HG03439 (cell line): ENCODE results near the gene MYO5B.
A peak's percentile ranks its signal among the peaks of the same experiment; 100 is the strongest.
"Not testable (repeated sequence)": the region's sequence is repeated elsewhere in the genome, so short reads cannot be mapped to it uniquely, and the experiment has no call there.

ENCODE experiments used
- ATAC-seq: cut with Tn5 transposase; IDR thresholded peaks from one replicate; pipeline ENCODE4 v1.9.1; 2021; ENCODE audit warnings: mild to moderate bottlenecking, moderate library complexity; ENCODE audit not compliant: unreplicated experiment

Gene MYO5B

GRCh38 chr18:50107468-50107977 lies 87.4 kb downstream of the MYO5B start:
- ATAC-seq = no peak

GRCh38 chr18:50105027-50105426 lies 89.9 kb downstream of the MYO5B start:
- no peak for ATAC-seq

GRCh38 chr18:50104421-50104820 lies 90.5 kb downstream of the MYO5B start:
- no peak for ATAC-seq

GRCh38 chr18:50099725-50100407 lies 95.1 kb downstream of the MYO5B start:
- ATAC-seq = peak; percentile 75

GRCh38 chr18:50097702-50098101 lies 97.2 kb downstream of the MYO5B start:
- no peak for ATAC-seq

GRCh38 chr18:50096766-50097435 lies 98.0 kb downstream of the MYO5B start:
- no peak for ATAC-seq

GRCh38 chr18:50094786-50095185 lies 100.2 kb downstream of the MYO5B start:
- not testable (repeated sequence) for ATAC-seq

- no peak for ATAC-seq
Observed at GRCh38 chr18:50094221-50094773, 100.7 kb downstream of the MYO5B start.

GRCh38 chr18:50093366-50094064 lies 101.4 kb downstream of the MYO5B start:
- no peak for ATAC-seq

- ATAC-seq = no peak
Observed at GRCh38 chr18:50092245-50092805, 102.6 kb downstream of the MYO5B start.

- ATAC-seq = no peak
Observed at GRCh38 chr18:50091509-50092244, 103.3 kb downstream of the MYO5B start.

GRCh38 chr18:50090370-50091312 lies 104.3 kb downstream of the MYO5B start:
- ATAC-seq = no peak

- ATAC-seq = no peak
Observed at GRCh38 chr18:50089702-50090101, 105.2 kb downstream of the MYO5B start.

- no peak for ATAC-seq
Observed at GRCh38 chr18:50083708-50084107, 111.2 kb downstream of the MYO5B start.

- no peak for ATAC-seq
Observed at GRCh38 chr18:50080932-50081560, 113.9 kb downstream of the MYO5B start.

GRCh38 chr18:50080316-50080715 lies 114.6 kb downstream of the MYO5B start:
- ATAC-seq = no peak

GRCh38 chr18:50079571-50080295 lies 115.2 kb downstream of the MYO5B start:
- ATAC-seq = no peak

GRCh38 chr18:50076277-50076676 lies 118.7 kb downstream of the MYO5B start:
- no peak for ATAC-seq
